PC-3 (cell line): ENCODE measurements around the gene POLDIP3. TPM values are rescaled to one million over a fixed set of nuclear protein-coding genes. Genes with fewer than 3 reads are reported as not detected.
"Not testable (repeated sequence)": the region's sequence is repeated elsewhere in the genome, so short reads cannot be mapped to it uniquely, and the experiment has no call there.

Experiments used
- ATAC-seq: fragments of 200-7000 bp; cut with Tn5 transposase; 2 replicates; pipeline ENCODE4 v1.9.1; 2020; ENCODE audit warnings: mild to moderate bottlenecking, moderate library complexity
- BruUV-seq: library from RNA; stranded (reverse); fragments of 400-500 nt; replicated peaks from 2 replicates; lab custom pipeline; 2021; lab: Mats Ljungman, UMichigan
- CTCF ChIA-PET: fragments of 300-600 bp; sonication (Branson Sonifier 250); formaldehyde crosslinking; loops from one replicate; lab custom pipeline; 2022; ENCODE audit warnings: antibody characterized with exemption; lab: Charles Lee
- POLR2A ChIA-PET: fragments of 300-600 bp; sonication (Branson Sonifier 250); formaldehyde crosslinking; loops from one replicate; lab custom pipeline; 2022; ENCODE audit warnings: antibody characterized with exemption; ENCODE audit not compliant: unreplicated experiment; lab: Charles Lee
- DNase-seq: peaks from one replicate; pipeline ENCODE4 v3.0.0-alpha.2; 2015
- H2AFZ ChIP-seq: fragments of 300-600 bp; sonication (generic); 2 replicates; pipeline ENCODE4 v1.6.0; 2016; ENCODE audit warnings: antibody characterized with exemption, low read length
- H3F3A ChIP-seq: fragments of 300-600 bp; sonication (generic); one replicate; pipeline ENCODE4 v1.6.0; 2017; ENCODE audit warnings: antibody characterized with exemption, low read length, control low read depth, mild to moderate bottlenecking; ENCODE audit not compliant: unreplicated experiment
- H3K27ac ChIP-seq: fragments of 300-600 bp; sonication (generic); 2 replicates; pipeline ENCODE4 v1.5.1; 2016; ENCODE audit warnings: mild to moderate bottlenecking, low read length
- H3K27me3 ChIP-seq: fragments of 300-600 bp; sonication (generic); 2 replicates; pipeline ENCODE4 v1.6.1; 2016; ENCODE audit warnings: low read length, mixed read lengths
- H3K36me3 ChIP-seq: fragments of 300-600 bp; sonication (generic); 2 replicates; pipeline ENCODE4 v1.6.1; 2016; ENCODE audit warnings: low read depth, mixed run types, low read length, mixed read lengths
- H3K4me1 ChIP-seq: fragments of 300-600 bp; sonication (generic); 2 replicates; pipeline ENCODE4 v1.5.1; 2016; ENCODE audit warnings: low read length; ENCODE audit not compliant: insufficient read depth
- H3K4me2 ChIP-seq: fragments of 300-600 bp; sonication (generic); 2 replicates; pipeline ENCODE4 v1.6.0; 2016; ENCODE audit warnings: low read length
- H3K4me3 ChIP-seq: fragments of 300-600 bp; sonication (generic); 2 replicates; pipeline ENCODE4 v1.5.1; 2016; ENCODE audit warnings: mild to moderate bottlenecking, low read length, mixed read lengths
- H3K79me2 ChIP-seq: fragments of 300-600 bp; sonication (generic); 2 replicates; pipeline ENCODE4 v1.6.1; 2017; ENCODE audit warnings: low read length, mixed read lengths
- H3K9ac ChIP-seq: fragments of 300-600 bp; sonication (generic); 2 replicates; pipeline ENCODE4 v1.6.0; 2016; ENCODE audit warnings: mild to moderate bottlenecking, low read length
- H3K9me2 ChIP-seq: fragments of 300-600 bp; sonication (generic); replicated peaks from 2 replicates; pipeline ENCODE4 v1.6.1; 2016; ENCODE audit warnings: mixed run types, low read length, mixed read lengths
- H3K9me3 ChIP-seq: fragments of 300-600 bp; sonication (generic); 2 replicates; pipeline ENCODE4 v1.6.1; 2016; ENCODE audit warnings: low read length, mixed read lengths
- H4K20me1 ChIP-seq: fragments of 300-600 bp; sonication (generic); 2 replicates; pipeline ENCODE4 v1.6.1; 2016; ENCODE audit warnings: low read length, mixed read lengths
- CTCF ChIP-seq: fragments of 300-600 bp; sonication (generic); conservative IDR thresholded peaks from 2 replicates; pipeline ENCODE4 v1.5.1; 2017; ENCODE audit warnings: antibody characterized with exemption, low read depth, mild to moderate bottlenecking, low read length
- EZH2 ChIP-seq: fragments of 300-600 bp; sonication (generic); IDR thresholded peaks from one replicate; pipeline ENCODE4 v1.6.1; 2017; ENCODE audit warnings: antibody characterized with exemption, mild to moderate bottlenecking, low read length; ENCODE audit not compliant: unreplicated experiment
- EZH2phosphoT487 ChIP-seq: fragments of 300-600 bp; sonication (generic); IDR thresholded peaks from 2 replicates; pipeline ENCODE4 v1.6.1; 2018; ENCODE audit warnings: mild to moderate bottlenecking, antibody characterized with exemption, low read length, borderline replicate concordance
- intact Hi-C: fragments of 100-400 bp; cut with micrococcal nuclease; formaldehyde crosslinking; loops from 2 replicates; pipeline ENCODE4 v1.9.0; 2023
- total RNA-seq: library from RNA; depleted of rRNA; stranded (reverse); fragments of >200 nt; gene quantifications from 2 replicates; pipeline ENCODE4 v1.2.3, GENCODE V29; 2014

The POLDIP3 gene
- total RNA-seq, 1 experiment from 2014 or later, result 32.4 TPM

DNA sequence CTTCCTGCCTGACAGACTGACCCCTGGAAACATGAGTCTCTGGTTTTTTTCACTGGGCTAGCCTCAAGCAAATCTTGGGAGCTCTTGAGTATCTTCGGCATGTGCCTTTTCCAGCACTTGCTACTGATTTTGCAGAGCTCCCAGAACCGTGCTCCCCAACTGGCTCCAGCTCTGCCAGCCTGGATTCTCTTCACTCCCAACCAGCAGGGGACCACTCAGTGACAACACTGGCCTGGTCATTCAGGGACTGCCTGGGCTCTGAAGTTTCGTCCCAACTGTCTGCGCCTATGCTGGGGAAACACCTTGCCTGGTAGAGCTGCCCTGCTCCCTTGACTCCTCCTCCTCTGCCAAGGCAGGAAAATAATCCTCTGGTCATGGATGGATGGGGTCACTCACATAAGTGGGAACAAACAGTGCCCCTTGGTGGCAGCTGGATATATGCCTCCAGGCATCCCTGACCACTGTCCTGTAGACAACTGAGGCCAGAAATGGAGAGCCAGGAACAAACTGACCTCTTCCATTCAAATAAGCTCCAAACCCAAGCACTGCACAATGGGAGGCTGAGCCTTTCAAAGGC is 30.2 kb downstream of the POLDIP3 start:
- H3K36me3 ChIP-seq, result peaks cover 18% of the 10 kb centered on the region
- H3K9me2 ChIP-seq, result no peaks in the 10 kb centered on the region
- H3F3A ChIP-seq, result no peaks in the 10 kb centered on the region
- H3K79me2 ChIP-seq, result peaks cover 15% of the 10 kb centered on the region
- CTCF ChIA-PET, result no interaction called here
- intact Hi-C loops, result no loop called here
- ATAC-seq (no peak), DNase-seq (no peak)
- BruUV-seq, result no TSS peak
- H3K4me2 ChIP-seq, result no peak overlapping the region
- no peaks in the 10 kb centered on the region for H3K27me3 ChIP-seq
- POLR2A ChIA-PET, result no interaction called here
- H3K9me3 ChIP-seq, result no peaks in the 10 kb centered on the region
- no peaks in the 10 kb centered on the region for H4K20me1 ChIP-seq
- no peak for TF ChIP-seq EZH2
- no peak for TF ChIP-seq EZH2phosphoT487
- no peak overlapping the region for H2AFZ ChIP-seq
- no peak overlapping the region for H3K9ac ChIP-seq
- H3K4me1 ChIP-seq, result no peaks in the 10 kb centered on the region
- no peak overlapping the region for H3K27ac ChIP-seq
- no peak overlapping the region for H3K4me3 ChIP-seq

GRCh38 chr22:42582987-42583386 is 31.7 kb downstream of the POLDIP3 start:
- no peak overlapping the region for H2AFZ ChIP-seq
- no peak overlapping the region for H3K4me3 ChIP-seq
- H3K79me2 ChIP-seq, result peaks cover 15% of the 10 kb centered on the region
- BruUV-seq, result no TSS peak
- TF ChIP-seq EZH2phosphoT487, result no peak
- no peak for TF ChIP-seq CTCF
- TF ChIP-seq EZH2, result no peak
- no peaks in the 10 kb centered on the region for H3K9me2 ChIP-seq
- H3K4me2 ChIP-seq, result no peak overlapping the region
- ChIA-PET POLR2A (no interaction called here), CTCF (no interaction called here)
- no peaks in the 10 kb centered on the region for H4K20me1 ChIP-seq
- no peak for DNase-seq
- H3K9me3 ChIP-seq, result no peaks in the 10 kb centered on the region
- ATAC-seq, result no peak
- H3K27ac ChIP-seq, result no peak overlapping the region
- peaks cover 18% of the 10 kb centered on the region for H3K36me3 ChIP-seq
- no peaks in the 10 kb centered on the region for H3K27me3 ChIP-seq
- no peaks in the 10 kb centered on the region for H3K4me1 ChIP-seq
- H3K9ac ChIP-seq, result no peak overlapping the region
- H3F3A ChIP-seq, result no peaks in the 10 kb centered on the region
- intact Hi-C loops, result no loop called here

DNA sequence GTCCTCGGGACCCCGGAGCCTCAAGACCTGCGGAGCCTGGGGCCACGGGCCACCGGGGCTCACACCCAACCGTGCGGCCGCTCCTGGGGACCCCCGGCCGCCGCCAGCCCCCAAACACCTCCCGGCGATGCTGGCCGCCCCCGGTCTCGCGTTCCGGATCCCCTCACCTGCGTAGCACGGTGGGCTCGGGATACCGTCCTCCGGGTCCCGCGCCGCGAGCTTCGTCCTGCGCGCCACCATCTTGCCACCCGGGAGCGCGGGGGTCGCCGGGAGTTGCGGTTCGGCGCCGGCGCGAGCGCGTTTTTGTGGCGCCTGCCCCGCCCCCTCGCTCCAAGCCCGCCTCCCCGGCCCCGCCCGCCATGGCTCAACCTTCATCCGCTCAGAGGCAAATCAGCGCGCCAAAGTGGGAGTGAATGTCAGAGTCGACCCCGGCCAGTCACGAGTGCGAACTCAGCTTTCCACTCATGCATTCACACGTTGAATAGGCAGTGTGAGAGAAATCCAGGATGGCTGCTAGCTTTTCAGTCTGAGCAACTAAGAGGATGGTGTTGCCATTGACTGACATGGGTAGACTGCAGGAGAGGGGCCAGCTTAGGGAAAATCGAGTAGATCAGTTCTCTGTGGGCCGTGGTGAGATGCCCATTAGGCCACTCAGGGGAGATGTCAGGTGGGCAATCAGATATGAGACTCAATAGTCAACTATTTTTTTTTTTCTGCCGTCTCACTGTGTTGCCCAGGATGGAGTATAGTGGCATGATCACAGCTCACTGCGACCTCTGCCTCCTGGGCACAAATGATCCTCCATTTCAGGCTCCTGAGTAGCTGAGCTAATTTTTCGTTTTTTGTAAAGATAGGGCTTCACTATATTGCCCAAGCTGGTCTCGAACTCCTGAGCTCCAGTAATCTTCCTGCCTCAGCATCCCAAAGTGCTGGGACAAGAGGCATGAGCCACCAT is 32.6 kb downstream of the POLDIP3 start:
- no TSS peak for BruUV-seq

GRCh38 chr22:42581194-42581761 is 33.4 kb downstream of the POLDIP3 start:
- H3K4me1 ChIP-seq, POLR2A ChIA-PET, H3K27me3 ChIP-seq, H3K9me2 ChIP-seq, H4K20me1 ChIP-seq, H3K36me3 ChIP-seq, DNase-seq, H2AFZ ChIP-seq, BruUV-seq, H3K9me3 ChIP-seq, CTCF ChIA-PET, H3F3A ChIP-seq, intact Hi-C loops: not testable (repeated sequence)
- peak overlapping the region; percentile 79 for H3K4me2 ChIP-seq
- peaks cover 15% of the 10 kb centered on the region for H3K79me2 ChIP-seq
- H3K4me3 ChIP-seq, result peak overlapping the region; percentile 74
- ATAC-seq, result peak; percentile 56
- 0 out of 2 replicates have a peak overlapping the region, but pooled peaks have one; percentile 26 for H3K27ac ChIP-seq
- peak overlapping the region; percentile 88 for H3K9ac ChIP-seq

More for the DNA sequence above, 32.6 kb downstream of the POLDIP3 start:
- Histone ChIP-seq H2AFZ (no peak overlapping the region), H3K4me2 (peak overlapping the region; percentile 75), H3K4me3 (peak overlapping the region; percentile 74), H3K9ac (peak overlapping the region; percentile 88), H3K36me3 (peaks cover 10% of the 10 kb centered on the region), H3K27ac (0 out of 2 replicates have a peak overlapping the region, but pooled peaks have one; percentile 26), H4K20me1 (no peaks in the 10 kb centered on the region), H3K79me2 (peaks cover 15% of the 10 kb centered on the region), H3K9me2 (no peaks in the 10 kb centered on the region), H3K4me1 (no peaks in the 10 kb centered on the region), H3K27me3 (no peaks in the 10 kb centered on the region), H3F3A (no peaks in the 10 kb centered on the region), H3K9me3 (no peaks in the 10 kb centered on the region)
- ChIA-PET POLR2A (interaction anchor here (0.7 kb wide), 1 partner anchor 245 kb away, joined by 5 read pairs; no protein-coding TSS in a partner anchor), CTCF (no interaction called here)
- intact Hi-C loops, result no loop called here
- ATAC-seq (peak; percentile 88), DNase-seq (peak; percentile 57)
- TF ChIP-seq EZH2 (no peak), CTCF (no peak), EZH2phosphoT487 (no peak)
